SU-DHL-6 (cell line): ENCODE measurements around the gene CLCN1.

ENCODE experiments used
- H2AFZ ChIP-seq: fragments of 200-600 bp; sonication (generic); 2 replicates; pipeline ENCODE4 v1.6.1; 2014; ENCODE audit warnings: low read depth, mild to moderate bottlenecking, moderate library complexity, mixed read lengths, antibody characterized with exemption, low read length; ENCODE audit not compliant: severe bottlenecking
- H3F3A ChIP-seq: fragments of 200-600 bp; shearing (Covaris generic); 2 replicates; pipeline ENCODE4 v1.6.0; 2016; ENCODE audit warnings: antibody characterized with exemption, mild to moderate bottlenecking; ENCODE audit not compliant: insufficient read depth
- H3K27ac ChIP-seq: fragments of 200-600 bp; sonication (generic); 2 replicates; pipeline ENCODE4 v1.5.1; 2016; ENCODE audit warnings: low read depth, mild to moderate bottlenecking, low read length, moderate library complexity, mixed read lengths
- H3K27me3 ChIP-seq: fragments of 200-600 bp; sonication (generic), shearing (Covaris generic); 2 replicates; pipeline ENCODE4 v1.6.0; 2014; ENCODE audit warnings: mild to moderate bottlenecking, low read length
- H3K36me3 ChIP-seq: fragments of 200-600 bp; sonication (generic); 2 replicates; pipeline ENCODE4 v1.6.1; 2014; ENCODE audit warnings: mild to moderate bottlenecking, low read length, mixed read lengths
- H3K4me2 ChIP-seq: fragments of 300-600, 200-600 bp; shearing (Covaris generic), sonication (generic); 2 replicates; pipeline ENCODE4 v1.6.0; 2014; ENCODE audit warnings: low read length, low read depth, mild to moderate bottlenecking; ENCODE audit not compliant: poor library complexity, severe bottlenecking
- H3K4me3 ChIP-seq: fragments of 200-600 bp; sonication (generic); 2 replicates; pipeline ENCODE4 v1.5.1; 2014; ENCODE audit warnings: antibody characterized with exemption, low read length, mild to moderate bottlenecking, mixed read lengths; ENCODE audit not compliant: insufficient read depth, poor library complexity, severe bottlenecking
- H3K79me2 ChIP-seq: fragments of 200-600 bp; sonication (generic); 2 replicates; pipeline ENCODE4 v1.6.1; 2014; ENCODE audit warnings: mild to moderate bottlenecking, low read length, moderate library complexity; ENCODE audit not compliant: insufficient read depth
- H3K9ac ChIP-seq: fragments of 200-600 bp; sonication (generic); 2 replicates; pipeline ENCODE4 v1.7.0; 2014; ENCODE audit warnings: mild to moderate bottlenecking, low read length
- H3K9me2 ChIP-seq: fragments of 200-600 bp; sonication (generic); replicated peaks from 2 replicates; pipeline ENCODE4 v1.6.1; 2014; ENCODE audit warnings: low read length; ENCODE audit not compliant: insufficient read depth
- H3K9me3 ChIP-seq: fragments of 200-600 bp; sonication (generic); 2 replicates; pipeline ENCODE4 v1.6.1; 2014; ENCODE audit warnings: low read length, mixed read lengths; ENCODE audit not compliant: insufficient read depth
- H4K20me1 ChIP-seq: fragments of 200-600 bp; sonication (generic); 2 replicates; pipeline ENCODE4 v1.6.1; 2014; ENCODE audit warnings: low read depth, mild to moderate bottlenecking, antibody characterized with exemption, low read length, moderate library complexity, mixed read lengths
- EZH2phosphoT487 ChIP-seq: fragments of 200-600 bp; sonication (generic), shearing (Covaris generic); conservative IDR thresholded peaks from 2 replicates; pipeline ENCODE4 v1.6.1; 2018; ENCODE audit warnings: mild to moderate bottlenecking, antibody characterized with exemption, low read length, moderate library complexity, mixed read lengths
- TF ChIP-seq, protein P1 (sequence below): fragments of 200-600 bp; sonication (generic); IDR thresholded peaks from one replicate; pipeline ENCODE4 v1.5.1; 2017; ENCODE audit warnings: antibody characterized with exemption, mild to moderate bottlenecking, low read length, moderate library complexity; ENCODE audit not compliant: insufficient read depth, poor library complexity, severe bottlenecking

CLCN1 gene

DNA sequence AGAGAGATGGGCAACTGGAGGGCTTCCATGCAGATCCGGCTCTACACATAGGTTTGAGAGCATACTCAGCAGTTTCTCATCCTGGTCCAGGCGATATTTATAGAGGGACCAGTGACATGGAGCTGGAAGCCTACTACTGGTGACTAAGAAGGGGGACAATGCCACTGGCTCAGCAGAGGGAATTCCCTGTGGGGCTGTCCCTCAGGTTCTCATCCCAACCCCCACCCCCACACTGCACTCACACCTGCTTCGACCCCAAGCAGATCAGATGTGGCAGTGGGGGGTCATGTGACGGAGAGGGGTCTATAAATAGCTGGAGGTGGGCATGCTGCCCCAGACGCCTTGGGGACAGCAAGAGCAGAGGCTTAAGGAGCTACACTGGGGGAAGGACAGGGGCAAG is at the start of gene CLCN1:
Gene CLCN1, plus strand, starts transcription at position 336 of the 400 bp plus-strand sequence. CDS start 102 bp downstream, outside the sequence.
- Histone ChIP-seq H3K9ac (no peak within 1 kb of the TSS), H4K20me1 (no peaks in the 10 kb centered on the region), H3K36me3 (no peaks in the 10 kb centered on the region), H3K27me3 (no peaks in the 10 kb centered on the region), H3K9me3 (no peaks in the 10 kb centered on the region), H3K9me2 (no peaks in the 10 kb centered on the region), H2AFZ (no peak within 1 kb of the TSS), H3K4me3 (no peak within 1 kb of the TSS), H3F3A (0 out of 2 replicates have a peak, but pooled peaks cover 3% of the 10 kb centered on the region), H3K79me2 (no peaks in the 10 kb centered on the region), H3K4me2 (no peak within 1 kb of the TSS), H3K27ac (no peak within 1 kb of the TSS)
- TF ChIP-seq, protein P1, sequence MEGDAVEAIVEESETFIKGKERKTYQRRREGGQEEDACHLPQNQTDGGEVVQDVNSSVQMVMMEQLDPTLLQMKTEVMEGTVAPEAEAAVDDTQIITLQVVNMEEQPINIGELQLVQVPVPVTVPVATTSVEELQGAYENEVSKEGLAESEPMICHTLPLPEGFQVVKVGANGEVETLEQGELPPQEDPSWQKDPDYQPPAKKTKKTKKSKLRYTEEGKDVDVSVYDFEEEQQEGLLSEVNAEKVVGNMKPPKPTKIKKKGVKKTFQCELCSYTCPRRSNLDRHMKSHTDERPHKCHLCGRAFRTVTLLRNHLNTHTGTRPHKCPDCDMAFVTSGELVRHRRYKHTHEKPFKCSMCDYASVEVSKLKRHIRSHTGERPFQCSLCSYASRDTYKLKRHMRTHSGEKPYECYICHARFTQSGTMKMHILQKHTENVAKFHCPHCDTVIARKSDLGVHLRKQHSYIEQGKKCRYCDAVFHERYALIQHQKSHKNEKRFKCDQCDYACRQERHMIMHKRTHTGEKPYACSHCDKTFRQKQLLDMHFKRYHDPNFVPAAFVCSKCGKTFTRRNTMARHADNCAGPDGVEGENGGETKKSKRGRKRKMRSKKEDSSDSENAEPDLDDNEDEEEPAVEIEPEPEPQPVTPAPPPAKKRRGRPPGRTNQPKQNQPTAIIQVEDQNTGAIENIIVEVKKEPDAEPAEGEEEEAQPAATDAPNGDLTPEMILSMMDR, result no peak
- no peak for TF ChIP-seq EZH2phosphoT487

DNA sequence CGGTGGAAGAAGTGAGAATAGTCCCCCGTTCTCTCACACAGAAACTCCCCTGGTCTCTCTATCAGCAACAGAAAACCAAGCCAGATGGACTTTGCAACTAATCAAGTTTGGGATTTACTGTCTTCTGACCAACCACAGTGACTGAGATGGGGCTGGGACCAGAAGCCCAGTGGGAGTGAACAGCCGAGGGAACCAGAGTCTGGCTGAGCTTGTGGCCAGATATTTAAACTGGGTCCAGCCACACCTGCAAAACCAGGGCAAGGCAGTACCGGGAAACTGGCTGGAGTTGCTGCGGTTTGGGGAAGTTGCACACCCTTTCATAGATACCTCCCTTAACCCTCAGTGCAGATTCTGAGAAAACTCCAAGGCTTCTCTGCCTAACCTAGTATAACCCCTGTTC is 46.7 kb upstream of the CLCN1 start:
- H3K9me3 ChIP-seq, result no peaks in the 10 kb centered on the region
- H3K9me2 ChIP-seq, result no peaks in the 10 kb centered on the region
- no peaks in the 10 kb centered on the region for H3K36me3 ChIP-seq
- H3K9ac ChIP-seq, result no peak overlapping the region
- H4K20me1 ChIP-seq, result no peaks in the 10 kb centered on the region
- no peak overlapping the region for H3K27ac ChIP-seq
- no peaks in the 10 kb centered on the region; the same call in 1 of the 2 replicates for H3K79me2 ChIP-seq
- no peaks in the 10 kb centered on the region for H3K27me3 ChIP-seq
- no peak overlapping the region for H2AFZ ChIP-seq
- no peak overlapping the region for H3K4me3 ChIP-seq
- TF ChIP-seq, protein P1, result no peak
- no peak for TF ChIP-seq EZH2phosphoT487
- no peak overlapping the region for H3K4me2 ChIP-seq
- H3F3A ChIP-seq, result no peaks in the 10 kb centered on the region

DNA sequence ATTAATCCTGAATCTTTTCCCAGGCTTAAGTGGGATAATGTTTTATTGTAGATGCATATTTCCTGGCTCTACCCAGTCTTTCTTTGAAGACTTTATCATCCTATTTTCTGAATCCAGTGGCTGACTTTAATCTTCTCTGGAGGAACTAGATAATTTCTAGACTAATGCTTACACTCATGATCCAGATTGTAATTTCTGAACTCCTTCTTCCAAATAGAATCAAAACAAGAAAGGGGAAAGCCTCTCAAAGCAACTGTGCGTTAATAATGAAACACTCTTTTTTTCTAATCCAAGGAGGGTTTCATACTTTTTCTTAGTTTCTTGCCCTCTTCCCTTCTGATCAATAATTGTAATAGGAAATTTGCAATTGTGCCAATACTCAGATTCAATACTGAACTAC is 44.7 kb upstream of the CLCN1 start:
- Histone ChIP-seq H3K4me2 (no peak overlapping the region), H3K9ac (no peak overlapping the region), H3K4me3 (no peak overlapping the region), H3K27me3 (no peaks in the 10 kb centered on the region), H3K9me3 (no peaks in the 10 kb centered on the region), H3K27ac (no peak overlapping the region), H4K20me1 (no peaks in the 10 kb centered on the region), H2AFZ (no peak overlapping the region), H3K79me2 (no peaks in the 10 kb centered on the region), H3F3A (no peaks in the 10 kb centered on the region), H3K9me2 (no peaks in the 10 kb centered on the region), H3K36me3 (no peaks in the 10 kb centered on the region)
- TF ChIP-seq, protein P1, result no peak
- no peak for TF ChIP-seq EZH2phosphoT487
